Neural cell (in vitro differentiated cells): ENCODE results near the gene DPF3. TPM values are rescaled to one million over a fixed set of nuclear protein-coding genes. Genes with fewer than 3 reads are reported as not detected.

Experiments used
- H2AFZ ChIP-seq: fragments of 200-600, 300-800 bp; sonication (generic), shearing (Covaris generic); 2 replicates; pipeline ENCODE4 v1.6.0; 2014; ENCODE audit warnings: low read depth, mild to moderate bottlenecking, antibody characterized with exemption, low read length, moderate library complexity
- H3F3A ChIP-seq: fragments of 200-600 bp; shearing (Covaris generic); 2 replicates; pipeline ENCODE4 v1.6.1; 2016; ENCODE audit warnings: mild to moderate bottlenecking, moderate library complexity, mixed read lengths, antibody characterized with exemption, low read length; ENCODE audit not compliant: insufficient read depth, poor library complexity, severe bottlenecking
- H3K27ac ChIP-seq: fragments of 200-600, 300-800 bp; sonication (generic), shearing (Covaris generic); 2 replicates; pipeline ENCODE4 v1.5.1; 2014; ENCODE audit warnings: mild to moderate bottlenecking, low read length, moderate library complexity
- H3K27me3 ChIP-seq: fragments of 300-800, 200-600 bp; sonication (generic), shearing (Covaris generic); 2 replicates; pipeline ENCODE4 v1.6.0; 2014; ENCODE audit warnings: mild to moderate bottlenecking, low read depth, low read length, moderate library complexity; ENCODE audit not compliant: insufficient read depth
- H3K36me3 ChIP-seq: fragments of 300-800, 200-600 bp; sonication (generic), shearing (Covaris generic); 2 replicates; pipeline ENCODE4 v1.5.1; 2014; ENCODE audit warnings: mild to moderate bottlenecking, antibody characterized with exemption, low read length, moderate library complexity; ENCODE audit not compliant: insufficient read depth
- H3K4me2 ChIP-seq: fragments of 300-800, 200-600 bp; sonication (generic), shearing (Covaris generic); 2 replicates; pipeline ENCODE4 v1.6.0; 2014; ENCODE audit warnings: mild to moderate bottlenecking, low read length
- H3K4me3 ChIP-seq: fragments of 300-800, 200-600 bp; sonication (generic), shearing (Covaris generic); 2 replicates; pipeline ENCODE4 v1.5.1; 2014; ENCODE audit warnings: mild to moderate bottlenecking, low read length, moderate library complexity
- H3K79me2 ChIP-seq: fragments of 200-600 bp; shearing (Covaris generic); replicated peaks from 2 replicates; pipeline ENCODE4 v1.6.0; 2014; ENCODE audit warnings: mild to moderate bottlenecking, low read length, moderate library complexity; ENCODE audit not compliant: insufficient read depth
- H3K9ac ChIP-seq: fragments of 300-800, 200-600 bp; sonication (generic), shearing (Covaris generic); 2 replicates; pipeline ENCODE4 v1.6.1; 2016; ENCODE audit warnings: mild to moderate bottlenecking, low read length, mixed read lengths
- H3K9me2 ChIP-seq: fragments of 200-600 bp; shearing (Covaris generic); 2 replicates; pipeline ENCODE4 v1.6.1; 2016; ENCODE audit warnings: mild to moderate bottlenecking, low read length, mixed read lengths; ENCODE audit not compliant: insufficient read depth
- H3K9me3 ChIP-seq: fragments of 200-600, 300-800 bp; sonication (generic), shearing (Covaris generic); 2 replicates; pipeline ENCODE4 v1.6.1; 2016; ENCODE audit warnings: mild to moderate bottlenecking, mixed run types, low read length, moderate library complexity, mixed read lengths
- H4K20me1 ChIP-seq: fragments of 200-600 bp; shearing (Covaris generic); 2 replicates; pipeline ENCODE4 v1.6.1; 2016; ENCODE audit warnings: mild to moderate bottlenecking, mixed run types; ENCODE audit not compliant: insufficient read depth
- EP300 ChIP-seq: fragments of 450-650 bp; conservative IDR thresholded peaks from 2 replicates; pipeline ENCODE4 v1.6.1; 2014; ENCODE audit warnings: antibody characterized with exemption, mild to moderate bottlenecking, moderate library complexity; ENCODE audit not compliant: poor library complexity, severe bottlenecking
- EZH2 ChIP-seq: fragments of 200-600, 300-800 bp; shearing (Covaris generic), sonication (generic); IDR thresholded peaks from 2 replicates; pipeline ENCODE4 v1.6.1; 2014; ENCODE audit warnings: antibody characterized with exemption, low read length, borderline replicate concordance, mild to moderate bottlenecking; ENCODE audit not compliant: insufficient read depth, poor library complexity, severe bottlenecking
- MXI1 ChIP-seq: fragments of 450-650 bp; conservative IDR thresholded peaks from 2 replicates; pipeline ENCODE4 v1.6.1; 2014; ENCODE audit warnings: antibody characterized with exemption, mild to moderate bottlenecking; ENCODE audit not compliant: poor library complexity, severe bottlenecking
- POLR2AphosphoS5 ChIP-seq: IDR thresholded peaks from 2 replicates; pipeline ENCODE4 v1.6.1; 2012
- SMC3 ChIP-seq: fragments of 450-650 bp; conservative IDR thresholded peaks from 2 replicates; pipeline ENCODE4 v1.6.1; 2014; ENCODE audit warnings: antibody characterized with exemption, mild to moderate bottlenecking, moderate library complexity; ENCODE audit not compliant: poor library complexity
- TAF1 ChIP-seq: IDR thresholded peaks from 2 replicates; pipeline ENCODE4 v1.6.1; 2012; ENCODE audit warnings: low read depth
- polyA plus RNA-seq: library from polyadenylated mRNA; depleted of rRNA; stranded (reverse); fragments of >200 nt; gene quantifications from 2 replicates; pipeline ENCODE4 v1.2.3, GENCODE V29; 2014
- TF ChIP-seq, protein P1 (sequence below): fragments of 450-650 bp; IDR thresholded peaks from 2 replicates; pipeline ENCODE4 v1.5.1; 2014; ENCODE audit warnings: antibody characterized with exemption, mild to moderate bottlenecking, moderate library complexity; ENCODE audit not compliant: poor library complexity, severe bottlenecking
- TF ChIP-seq, protein P2 (sequence below): IDR thresholded peaks from 2 replicates; pipeline ENCODE4 v1.6.1; 2012; ENCODE audit warnings: borderline replicate concordance

Gene DPF3
- polyA plus RNA-seq, 1 donor from 2014 or later: 2.9 TPM

DNA sequence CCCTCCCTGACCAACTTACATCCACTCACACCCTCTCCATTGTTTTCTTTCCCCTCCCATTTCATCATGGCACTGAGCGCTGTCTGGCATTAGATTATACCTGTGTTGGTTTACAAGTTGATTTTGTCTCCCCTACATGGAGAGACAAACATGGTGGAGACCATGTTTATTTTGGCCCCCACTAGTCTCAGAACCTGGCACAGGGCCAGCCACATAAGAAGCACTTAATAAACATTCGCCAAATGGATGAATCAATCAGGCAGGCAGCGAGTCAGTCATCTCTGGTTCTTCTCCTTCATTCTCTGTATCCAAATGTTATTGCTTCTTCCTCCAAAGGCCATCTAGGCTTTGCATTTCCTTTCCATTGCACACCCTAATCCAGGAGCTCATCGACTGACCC lies 177.4 kb downstream of the DPF3 start:
- no peaks in the 10 kb centered on the region for H3K36me3 ChIP-seq

DNA sequence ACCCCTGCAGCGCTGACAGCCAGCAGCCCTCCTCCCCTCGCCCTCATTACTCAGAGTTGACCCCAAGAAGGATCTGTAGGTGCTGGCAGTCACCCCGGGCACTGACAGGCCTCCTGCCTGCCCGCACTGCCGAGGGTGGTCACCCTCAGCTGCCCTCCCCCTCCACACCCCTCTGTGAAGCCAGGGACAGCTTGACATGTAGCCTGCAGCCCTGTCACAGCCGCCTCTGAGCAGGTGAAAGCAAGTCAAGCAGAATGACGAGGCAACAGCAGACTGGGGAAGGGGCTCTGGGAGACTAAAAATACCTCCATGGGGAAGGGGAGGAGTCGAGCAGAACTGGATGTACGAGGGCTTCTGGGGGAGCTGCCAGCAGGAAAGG lies 178.1 kb downstream of the DPF3 start:
- Histone ChIP-seq H3K27ac (no peak overlapping the region), H3K36me3 (no peaks in the 10 kb centered on the region), H3K4me2 (no peak overlapping the region)

More for the DNA sequence above, 177.4 kb downstream of the DPF3 start:
- Histone ChIP-seq H3K9ac (no peak overlapping the region), H3K27me3 (no peaks in the 10 kb centered on the region), H3K9me2 (no peaks in the 10 kb centered on the region), H3K79me2 (no peaks in the 10 kb centered on the region), H3F3A (no peaks in the 10 kb centered on the region), H3K27ac (no peak overlapping the region), H3K4me2 (no peak overlapping the region), H3K4me3 (no peak overlapping the region), H3K9me3 (no peaks in the 10 kb centered on the region), H4K20me1 (no peaks in the 10 kb centered on the region), H2AFZ (no peak overlapping the region)
- TF ChIP-seq, protein P1, sequence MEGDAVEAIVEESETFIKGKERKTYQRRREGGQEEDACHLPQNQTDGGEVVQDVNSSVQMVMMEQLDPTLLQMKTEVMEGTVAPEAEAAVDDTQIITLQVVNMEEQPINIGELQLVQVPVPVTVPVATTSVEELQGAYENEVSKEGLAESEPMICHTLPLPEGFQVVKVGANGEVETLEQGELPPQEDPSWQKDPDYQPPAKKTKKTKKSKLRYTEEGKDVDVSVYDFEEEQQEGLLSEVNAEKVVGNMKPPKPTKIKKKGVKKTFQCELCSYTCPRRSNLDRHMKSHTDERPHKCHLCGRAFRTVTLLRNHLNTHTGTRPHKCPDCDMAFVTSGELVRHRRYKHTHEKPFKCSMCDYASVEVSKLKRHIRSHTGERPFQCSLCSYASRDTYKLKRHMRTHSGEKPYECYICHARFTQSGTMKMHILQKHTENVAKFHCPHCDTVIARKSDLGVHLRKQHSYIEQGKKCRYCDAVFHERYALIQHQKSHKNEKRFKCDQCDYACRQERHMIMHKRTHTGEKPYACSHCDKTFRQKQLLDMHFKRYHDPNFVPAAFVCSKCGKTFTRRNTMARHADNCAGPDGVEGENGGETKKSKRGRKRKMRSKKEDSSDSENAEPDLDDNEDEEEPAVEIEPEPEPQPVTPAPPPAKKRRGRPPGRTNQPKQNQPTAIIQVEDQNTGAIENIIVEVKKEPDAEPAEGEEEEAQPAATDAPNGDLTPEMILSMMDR: no peak
- TF ChIP-seq, protein P2, sequence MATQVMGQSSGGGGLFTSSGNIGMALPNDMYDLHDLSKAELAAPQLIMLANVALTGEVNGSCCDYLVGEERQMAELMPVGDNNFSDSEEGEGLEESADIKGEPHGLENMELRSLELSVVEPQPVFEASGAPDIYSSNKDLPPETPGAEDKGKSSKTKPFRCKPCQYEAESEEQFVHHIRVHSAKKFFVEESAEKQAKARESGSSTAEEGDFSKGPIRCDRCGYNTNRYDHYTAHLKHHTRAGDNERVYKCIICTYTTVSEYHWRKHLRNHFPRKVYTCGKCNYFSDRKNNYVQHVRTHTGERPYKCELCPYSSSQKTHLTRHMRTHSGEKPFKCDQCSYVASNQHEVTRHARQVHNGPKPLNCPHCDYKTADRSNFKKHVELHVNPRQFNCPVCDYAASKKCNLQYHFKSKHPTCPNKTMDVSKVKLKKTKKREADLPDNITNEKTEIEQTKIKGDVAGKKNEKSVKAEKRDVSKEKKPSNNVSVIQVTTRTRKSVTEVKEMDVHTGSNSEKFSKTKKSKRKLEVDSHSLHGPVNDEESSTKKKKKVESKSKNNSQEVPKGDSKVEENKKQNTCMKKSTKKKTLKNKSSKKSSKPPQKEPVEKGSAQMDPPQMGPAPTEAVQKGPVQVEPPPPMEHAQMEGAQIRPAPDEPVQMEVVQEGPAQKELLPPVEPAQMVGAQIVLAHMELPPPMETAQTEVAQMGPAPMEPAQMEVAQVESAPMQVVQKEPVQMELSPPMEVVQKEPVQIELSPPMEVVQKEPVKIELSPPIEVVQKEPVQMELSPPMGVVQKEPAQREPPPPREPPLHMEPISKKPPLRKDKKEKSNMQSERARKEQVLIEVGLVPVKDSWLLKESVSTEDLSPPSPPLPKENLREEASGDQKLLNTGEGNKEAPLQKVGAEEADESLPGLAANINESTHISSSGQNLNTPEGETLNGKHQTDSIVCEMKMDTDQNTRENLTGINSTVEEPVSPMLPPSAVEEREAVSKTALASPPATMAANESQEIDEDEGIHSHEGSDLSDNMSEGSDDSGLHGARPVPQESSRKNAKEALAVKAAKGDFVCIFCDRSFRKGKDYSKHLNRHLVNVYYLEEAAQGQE: no peak
- no peak for TF ChIP-seq SMC3
- TF ChIP-seq MXI1: no peak
- TF ChIP-seq POLR2AphosphoS5: no peak

More for the DNA sequence above, 178.1 kb downstream of the DPF3 start:
- TF ChIP-seq EZH2 (no peak), POLR2AphosphoS5 (no peak), TAF1 (no peak), EP300 (no peak)
- TF ChIP-seq, protein P1: no peak
- TF ChIP-seq, protein P2: no peak
- H4K20me1 ChIP-seq: no peaks in the 10 kb centered on the region
- no peaks in the 10 kb centered on the region for H3F3A ChIP-seq
- H3K9me2 ChIP-seq: no peaks in the 10 kb centered on the region
- H3K79me2 ChIP-seq: no peaks in the 10 kb centered on the region
- H3K9me3 ChIP-seq: no peaks in the 10 kb centered on the region
- H3K9ac ChIP-seq: no peak overlapping the region
- H2AFZ ChIP-seq: no peak overlapping the region
- H3K27me3 ChIP-seq: no peaks in the 10 kb centered on the region
- H3K4me3 ChIP-seq: no peak overlapping the region
